Activated CD4-positive, alpha-beta T cell treated with anti-CD3 and anti-CD28 coated beads, Interleukin-2, amount 50 U/mL, for 1 hour (primary cell): ENCODE results near the gene UNC45A.
"Not testable (repeated sequence)": the region's sequence is repeated elsewhere in the genome, so short reads cannot be mapped to it uniquely, and the experiment has no call there.

Experiments
- DNase-seq: peaks from one replicate; pipeline ENCODE4 v3.0.0-alpha.2; 2020

Gene UNC45A

GRCh38 chr15:90918034-90918788, 16.9 kb upstream of the UNC45A start:
- no peak for DNase-seq

GRCh38 chr15:90918835-90919234, 16.2 kb upstream of the UNC45A start:
- no peak for DNase-seq

GRCh38 chr15:90921887-90922286, 13.2 kb upstream of the UNC45A start:
- DNase-seq: no peak

GRCh38 chr15:90922712-90923322, 12.3 kb upstream of the UNC45A start:
- not testable (repeated sequence) for DNase-seq

GRCh38 chr15:90924375-90924774, 10.7 kb upstream of the UNC45A start:
- DNase-seq: no peak

- not testable (repeated sequence) for DNase-seq
Observed at GRCh38 chr15:90926766-90927165, 8.3 kb upstream of the UNC45A start.

GRCh38 chr15:90928106-90928505, 7.0 kb upstream of the UNC45A start:
- not testable (repeated sequence) for DNase-seq

GRCh38 chr15:90929246-90930019, 5.7 kb upstream of the UNC45A start:
- no peak for DNase-seq

- no peak for DNase-seq
Observed at GRCh38 chr15:90930861-90931574, 4.1 kb upstream of the UNC45A start.

GRCh38 chr15:90931575-90931827, 3.6 kb upstream of the UNC45A start:
- no peak for DNase-seq

GRCh38 chr15:90931828-90932659, 3.0 kb upstream of the UNC45A start, which contains the start of gene HDDC3:
Gene HDDC3 (minus strand): TSS chr15:90932549. CDS start chr15:90932540, 9 bp downstream.
- DNase-seq: peak; percentile 88

- no peak for DNase-seq
Observed at GRCh38 chr15:90932660-90932991, 2.5 kb upstream of the UNC45A start.

GRCh38 chr15:90933301-90933700, 1.8 kb upstream of the UNC45A start:
- DNase-seq: no peak

- DNase-seq: peak; percentile 84
Observed at GRCh38 chr15:90934256-90934948, 683 bp upstream of the UNC45A start.

GRCh38 chr15:90936823-90937222, 1.7 kb downstream of the UNC45A start:
- DNase-seq: no peak

- no peak for DNase-seq
Observed at GRCh38 chr15:90938261-90938660, 3.2 kb downstream of the UNC45A start.

- DNase-seq: no peak
Observed at GRCh38 chr15:90939756-90940155, 4.7 kb downstream of the UNC45A start.

- DNase-seq: no peak
Observed at GRCh38 chr15:90941038-90941437, 6.0 kb downstream of the UNC45A start.

- no peak for DNase-seq
Observed at GRCh38 chr15:90942354-90943120, 7.5 kb downstream of the UNC45A start.

- no peak for DNase-seq
Observed at GRCh38 chr15:90945091-90945490, 10.0 kb downstream of the UNC45A start.

- no peak for DNase-seq
Observed at GRCh38 chr15:90946538-90946937, 11.5 kb downstream of the UNC45A start.
